Testis (tissue), 3 donors: Measurements from ENCODE around the gene HOMER3. TPM values are rescaled to one million over a fixed set of nuclear protein-coding genes. Genes with fewer than 3 reads are reported as not detected.
"Not testable (repeated sequence)": the region's sequence is repeated elsewhere in the genome, so short reads cannot be mapped to it uniquely, and the experiment has no call there.

Experiments
- DNase-seq: peaks from one replicate; pipeline ENCODE4 v3.0.0-alpha.2; 2019
- H3K27ac ChIP-seq, 2 donors: fragments of 200-600 bp; sonication (generic); one replicate each; pipeline ENCODE4 v1.5.1; 2019
- H3K27me3 ChIP-seq: fragments of 200-600 bp; sonication (generic); one replicate; pipeline ENCODE4 v1.5.1; 2019
- H3K36me3 ChIP-seq: fragments of 200-600 bp; sonication (generic); one replicate; pipeline ENCODE4 v1.5.1; 2017; ENCODE audit warnings: low read depth; ENCODE audit errors: missing control alignments
- H3K4me1 ChIP-seq: fragments of 200-600 bp; sonication (generic); one replicate; pipeline ENCODE4 v1.5.1; 2019
- H3K4me3 ChIP-seq, 2 donors: fragments of 200-600 bp; sonication (generic); one replicate each; pipeline ENCODE4 v1.5.1; 2017 to 2019
- H3K9me3 ChIP-seq: fragments of 200-600 bp; sonication (generic); one replicate; pipeline ENCODE4 v1.5.1; 2017
- CTCF ChIP-seq, 3 experiments: fragments of 450-650 bp in 2 of 3; fragments of 200-600 bp in 1 of 3; sonication (generic) in 1 of 3; IDR thresholded peaks; one replicate each; pipeline ENCODE4 v1.5.1; 2016 to 2019; ENCODE audit warnings: antibody characterized with exemption in 3 of 3, mild to moderate bottlenecking in 2 of 3, moderate library complexity in 1 of 3
- POLR2A ChIP-seq: fragments of 450-650 bp; IDR thresholded peaks from one replicate; pipeline ENCODE4 v1.6.1; 2017; ENCODE audit warnings: antibody characterized with exemption, mild to moderate bottlenecking, moderate library complexity
- WGBS, 2 donors: methylation state at CpG; one replicate each; pipeline ENCODE4 v1.1.5; 2018; 5-methylcytosine and 5-hydroxymethylcytosine counted together
- intact Hi-C: fragments of 100-400 bp; cut with DNase I; formaldehyde crosslinking; loops from one replicate; pipeline ENCODE4 v1.15.1; 2023; ENCODE audit warnings: low total_unique reads
- polyA plus RNA-seq: library from polyadenylated mRNA; stranded (reverse); fragments of 350-450 nt; fragmentation: Illumina TruSeq; extraction: RNeasy Lipid Tissue Mini Kit (QIAGEN cat#74804); gene quantifications from one replicate; pipeline ENCODE4 v1.2.3, GENCODE V29; 2014; ENCODE audit warnings: low read depth, low replicate concordance; ENCODE audit not compliant: insufficient read depth
- total RNA-seq, 2 donors: library from RNA; depleted of rRNA; stranded (reverse); fragments of >200 nt; gene quantifications; one replicate each; pipeline ENCODE4 v1.2.3, GENCODE V29; 2016

Gene HOMER3
- total and polyA plus RNA-seq, 3 donors from 2014 or later: 19.9 to 39.6 (median 31.3) TPM

- Histone ChIP-seq H3K9me3 (no peaks in the 10 kb centered on the region), H3K4me3 (peak overlapping the region in 1 of 2 donors; percentile 46), H3K36me3 (no peaks in the 10 kb centered on the region), H3K4me1 (peaks cover 16% of the 10 kb centered on the region), H3K27me3 (no peaks in the 10 kb centered on the region), H3K27ac (no peak overlapping the region)
- intact Hi-C loops: no loop called here
- WGBS, 2 donors: 59 to 69% methylated on average over 17 to 26 of the region's 26 CpGs
- no peak for TF ChIP-seq POLR2A
- TF ChIP-seq CTCF (IDR thresholded peaks at IDR 0.05): no peak
- DNase-seq: peak; percentile 64
These were observed 35.3 kb downstream of the HOMER3 start for GRCh38 chr19:18905513-18906236.

GRCh38 chr19:18905058-18905456 lies 36.0 kb downstream of the HOMER3 start:
- no peaks in the 10 kb centered on the region for H3K27me3 ChIP-seq
- no peak for DNase-seq
- peak overlapping the region; percentile 7 to 61 for H3K27ac ChIP-seq
- TF ChIP-seq CTCF (IDR thresholded peaks at IDR 0.05) (no peak), POLR2A (no peak)
- intact Hi-C loops: no loop called here
- no peaks in the 10 kb centered on the region for H3K36me3 ChIP-seq
- peak overlapping the region in 1 of 2 donors; percentile 46 for H3K4me3 ChIP-seq
- peaks cover 16% of the 10 kb centered on the region for H3K4me1 ChIP-seq
- no peaks in the 10 kb centered on the region for H3K9me3 ChIP-seq
- WGBS, 2 donors: 49 to 63% methylated on average over 2 to 8 of the region's 8 CpGs

- intact Hi-C loops: no loop called here
- Histone ChIP-seq H3K36me3 (no peaks in the 10 kb centered on the region), H3K27ac (peak overlapping the region; percentile 7 to 61), H3K4me3 (peak overlapping the region in 1 of 2 donors; percentile 46), H3K27me3 (no peaks in the 10 kb centered on the region), H3K9me3 (no peaks in the 10 kb centered on the region), H3K4me1 (peaks cover 16% of the 10 kb centered on the region)
- WGBS, 2 donors: 48 to 66% methylated on average over 4 to 19 of the region's 25 CpGs
- DNase-seq: no peak
- TF ChIP-seq CTCF (IDR thresholded peaks at IDR 0.05) (no peak), POLR2A (no peak)
These were observed 36.5 kb downstream of the HOMER3 start for GRCh38 chr19:18904334-18905057.

GRCh38 chr19:18903156-18904037 lies 37.6 kb downstream of the HOMER3 start:
- H3K27ac ChIP-seq: peak overlapping the region in 1 of 2 donors; percentile 7
- WGBS, 2 donors: 64 to 90% methylated on average over 21 to 28 of the region's 29 CpGs
- peak overlapping the region in 1 of 2 donors; percentile 46 for H3K4me3 ChIP-seq
- no peak for TF ChIP-seq CTCF (IDR thresholded peaks at IDR 0.05)
- TF ChIP-seq POLR2A: no peak
- H3K4me1 ChIP-seq: peaks cover 15% of the 10 kb centered on the region
- no peaks in the 10 kb centered on the region for H3K27me3 ChIP-seq
- DNase-seq: no peak
- H3K9me3 ChIP-seq: no peaks in the 10 kb centered on the region
- intact Hi-C loops: no loop called here
- no peaks in the 10 kb centered on the region for H3K36me3 ChIP-seq

GRCh38 chr19:18902519-18902918 lies 38.5 kb downstream of the HOMER3 start:
- H3K36me3 ChIP-seq, H3K27ac ChIP-seq, H3K4me3 ChIP-seq, H3K9me3 ChIP-seq, DNase-seq, intact Hi-C loops, H3K27me3 ChIP-seq: not testable (repeated sequence)
- 86 to 87% methylated on average over 5 of the region's 5 CpGs for WGBS, 2 donors
- H3K4me1 ChIP-seq: peaks cover 12% of the 10 kb centered on the region
